Cardiac muscle cell (in vitro differentiated cells and primary cell): ENCODE measurements around the gene GDF10. TPM values are rescaled to one million over a fixed set of nuclear protein-coding genes. Genes with fewer than 3 reads are reported as not detected.
A peak's percentile ranks its signal among the peaks of the same experiment; 100 is the strongest.

Experiments
- DNase-seq, 2 donors: peaks; one replicate each; pipeline versions ENCODE4 v3.0.0 to v3.0.0-alpha.2; 2010 to 2017; ENCODE audit warnings: low read depth in 1 of 2, low spot score in 1 of 2
- H3K27ac ChIP-seq: fragments of 200-600 bp; sonication (generic); 2 replicates; pipeline ENCODE4 v1.5.1; 2016
- H3K27me3 ChIP-seq: fragments of 200-600 bp; sonication (generic); 2 replicates; pipeline ENCODE4 v1.6.0; 2016; ENCODE audit warnings: control low read depth
- H3K36me3 ChIP-seq: fragments of 200-600 bp; sonication (generic); 2 replicates; pipeline ENCODE4 v1.5.1; 2016; ENCODE audit warnings: control low read depth
- H3K4me1 ChIP-seq: fragments of 200-600 bp; sonication (generic); 2 replicates; pipeline ENCODE4 v1.8.1; 2017; ENCODE audit warnings: low read depth, mild to moderate bottlenecking, mixed run types
- H3K4me3 ChIP-seq: fragments of 200-600 bp; sonication (generic); 2 replicates; pipeline ENCODE4 v1.5.1; 2016; ENCODE audit warnings: mild to moderate bottlenecking
- H3K9me3 ChIP-seq: fragments of 200-600 bp; sonication (generic); 2 replicates; pipeline ENCODE4 v1.5.1; 2017; ENCODE audit warnings: low read depth, mild to moderate bottlenecking, control low read depth
- CTCF ChIP-seq: IDR thresholded peaks from 2 replicates; pipeline ENCODE4 v1.5.1; 2012; ENCODE audit warnings: low read depth, mild to moderate bottlenecking, low read length
- polyA plus RNA-seq: library from polyadenylated mRNA; unstranded; fragments of >200 nt; fragmentation: Nextera tagmentation; extraction: Ambion mirVana; gene quantifications from 2 replicates; pipeline ENCODE4 v1.2.1, GENCODE V29; 2016
- total RNA-seq: library from RNA; depleted of rRNA; stranded (reverse); fragments of >200 nt; gene quantifications from 2 replicates; pipeline ENCODE4 v1.2.3, GENCODE V29; 2016

Gene GDF10
- total and polyA plus RNA-seq, 2 experiments from 2014 or later, result 3.8 to 4.0 TPM

GRCh38 chr10:47354165-47354564 lies 54.2 kb downstream of the GDF10 start:
- Histone ChIP-seq H3K27ac (no peak overlapping the region), H3K9me3 (no peaks in the 10 kb centered on the region), H3K27me3 (no peaks in the 10 kb centered on the region), H3K36me3 (no peaks in the 10 kb centered on the region), H3K4me3 (no peak overlapping the region), H3K4me1 (no peaks in the 10 kb centered on the region)
- TF ChIP-seq CTCF, result peak; percentile 39
- DNase-seq, result peak; percentile 23 to 40

GRCh38 chr10:47354900-47355299 lies 54.9 kb downstream of the GDF10 start:
- DNase-seq, result no peak
- Histone ChIP-seq H3K4me3 (no peak overlapping the region), H3K36me3 (no peaks in the 10 kb centered on the region), H3K4me1 (no peaks in the 10 kb centered on the region), H3K9me3 (no peaks in the 10 kb centered on the region), H3K27ac (no peak overlapping the region), H3K27me3 (no peaks in the 10 kb centered on the region)
- no peak for TF ChIP-seq CTCF

GRCh38 chr10:47356708-47357107 lies 56.7 kb downstream of the GDF10 start:
- H3K9me3 ChIP-seq, result no peaks in the 10 kb centered on the region
- no peak for TF ChIP-seq CTCF

GRCh38 chr10:47357131-47357582 lies 57.2 kb downstream of the GDF10 start:
- TF ChIP-seq CTCF, result no peak
- H3K36me3 ChIP-seq, result no peaks in the 10 kb centered on the region
- no peaks in the 10 kb centered on the region for H3K9me3 ChIP-seq
- DNase-seq, result no peak
- H3K4me1 ChIP-seq, result no peaks in the 10 kb centered on the region
- H3K4me3 ChIP-seq, result no peak overlapping the region
- H3K27me3 ChIP-seq, result no peaks in the 10 kb centered on the region
- H3K27ac ChIP-seq, result no peak overlapping the region

More at GRCh38 chr10:47356708-47357107, 56.7 kb downstream of the GDF10 start:
- no peaks in the 10 kb centered on the region for H3K4me1 ChIP-seq
- H3K27ac ChIP-seq, result no peak overlapping the region
- H3K36me3 ChIP-seq, result no peaks in the 10 kb centered on the region
- no peak for DNase-seq
- H3K4me3 ChIP-seq, result no peak overlapping the region
- H3K27me3 ChIP-seq, result no peaks in the 10 kb centered on the region

- no peaks in the 10 kb centered on the region for H3K9me3 ChIP-seq
- H3K27me3 ChIP-seq, result no peaks in the 10 kb centered on the region
- no peak overlapping the region for H3K27ac ChIP-seq
- no peaks in the 10 kb centered on the region for H3K36me3 ChIP-seq
- DNase-seq, result no peak
- H3K4me1 ChIP-seq, result no peaks in the 10 kb centered on the region
- no peak for TF ChIP-seq CTCF
- H3K4me3 ChIP-seq, result no peak overlapping the region
These were observed 57.9 kb downstream of the GDF10 start for GRCh38 chr10:47357911-47358310.

- no peaks in the 10 kb centered on the region for H3K9me3 ChIP-seq
- no peaks in the 10 kb centered on the region for H3K4me1 ChIP-seq
- TF ChIP-seq CTCF, result no peak
- H3K4me3 ChIP-seq, result no peak overlapping the region
- no peaks in the 10 kb centered on the region for H3K36me3 ChIP-seq
- H3K27ac ChIP-seq, result no peak overlapping the region
- no peaks in the 10 kb centered on the region for H3K27me3 ChIP-seq
- DNase-seq, result no peak
These were observed 58.5 kb downstream of the GDF10 start for GRCh38 chr10:47358457-47358856.
